ENCODE data around the gene DHX8.
"Not testable (repeated sequence)": the region's sequence is repeated elsewhere in the genome, so short reads cannot be mapped to it uniquely, and the experiment has no call there.

The DHX8 gene

GRCh38 chr17:43459878-43460277 lies 23.9 kb upstream of the DHX8 start:
- not testable (repeated sequence) for DNase-seq

GRCh38 chr17:43461185-43461584 lies 22.6 kb upstream of the DHX8 start:
- no peak for DNase-seq

GRCh38 chr17:43462569-43462968 lies 21.2 kb upstream of the DHX8 start:
- DNase-seq: not testable (repeated sequence)

- DNase-seq: no peak
Measured at GRCh38 chr17:43463241-43463640, 20.5 kb upstream of the DHX8 start.

GRCh38 chr17:43464046-43464445 lies 19.7 kb upstream of the DHX8 start:
- DNase-seq: no peak

- DNase-seq: no peak
Measured at GRCh38 chr17:43465049-43465448, 18.7 kb upstream of the DHX8 start.

- DNase-seq: peak; percentile 43
Measured at GRCh38 chr17:43467981-43468581, 15.7 kb upstream of the DHX8 start.

GRCh38 chr17:43468691-43469139 lies 15.1 kb upstream of the DHX8 start:
- DNase-seq: no peak

- DNase-seq: no peak
Measured at GRCh38 chr17:43469145-43469544, 14.6 kb upstream of the DHX8 start.

- no peak for DNase-seq
Measured at GRCh38 chr17:43471585-43472160, 12.1 kb upstream of the DHX8 start.

GRCh38 chr17:43475494-43476089 lies 8.2 kb upstream of the DHX8 start:
- DNase-seq: no peak

- DNase-seq: not testable (repeated sequence)
Measured at GRCh38 chr17:43476306-43476705, 7.5 kb upstream of the DHX8 start.

- no peak for DNase-seq
Measured at GRCh38 chr17:43477832-43478634, 5.7 kb upstream of the DHX8 start.

- DNase-seq: no peak
Measured at GRCh38 chr17:43479948-43480347, 3.8 kb upstream of the DHX8 start.

- DNase-seq: no peak
Measured at GRCh38 chr17:43482103-43483012, 1.4 kb upstream of the DHX8 start.

GRCh38 chr17:43490621-43491020 lies 6.8 kb downstream of the DHX8 start:
- no peak for DNase-seq

GRCh38 chr17:43509440-43509839 lies 25.7 kb downstream of the DHX8 start:
- not testable (repeated sequence) for DNase-seq

- DNase-seq: not testable (repeated sequence)
Measured at GRCh38 chr17:43511199-43511598, 27.4 kb downstream of the DHX8 start.

- DNase-seq: no peak
Measured at GRCh38 chr17:43515656-43516055, 31.9 kb downstream of the DHX8 start.

GRCh38 chr17:43517161-43517560 lies 33.4 kb downstream of the DHX8 start:
- DNase-seq: no peak

GRCh38 chr17:43517615-43518386 lies 34.0 kb downstream of the DHX8 start:
- no peak for DNase-seq

Data from right kidney (tissue), 1 donor.